ENCODE results near the gene LY9.
"Not testable (repeated sequence)": the region's sequence is repeated elsewhere in the genome, so short reads cannot be mapped to it uniquely, and the experiment has no call there.

The LY9 gene

DNA sequence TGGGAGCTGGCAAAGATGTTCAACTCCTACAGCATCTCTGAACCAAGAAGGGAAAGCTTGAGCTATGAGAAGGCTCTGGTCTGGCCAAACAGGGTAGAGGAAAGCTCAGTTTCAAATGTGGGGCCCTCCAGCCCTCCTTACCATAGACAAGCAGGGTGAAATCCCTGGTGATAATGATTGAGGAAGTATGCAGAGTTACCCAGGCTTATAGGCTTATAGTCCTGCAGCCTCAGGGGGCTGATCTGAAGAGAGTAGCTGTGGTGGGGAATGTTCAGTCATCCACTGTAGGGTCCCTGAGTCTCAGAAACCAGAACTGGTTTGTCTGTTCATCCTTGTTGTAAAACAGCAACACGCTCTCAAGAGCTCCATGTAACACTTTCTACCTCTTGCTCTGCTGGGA is 19.8 kb upstream of the LY9 start:
- no peak for FAIRE-seq

DNA sequence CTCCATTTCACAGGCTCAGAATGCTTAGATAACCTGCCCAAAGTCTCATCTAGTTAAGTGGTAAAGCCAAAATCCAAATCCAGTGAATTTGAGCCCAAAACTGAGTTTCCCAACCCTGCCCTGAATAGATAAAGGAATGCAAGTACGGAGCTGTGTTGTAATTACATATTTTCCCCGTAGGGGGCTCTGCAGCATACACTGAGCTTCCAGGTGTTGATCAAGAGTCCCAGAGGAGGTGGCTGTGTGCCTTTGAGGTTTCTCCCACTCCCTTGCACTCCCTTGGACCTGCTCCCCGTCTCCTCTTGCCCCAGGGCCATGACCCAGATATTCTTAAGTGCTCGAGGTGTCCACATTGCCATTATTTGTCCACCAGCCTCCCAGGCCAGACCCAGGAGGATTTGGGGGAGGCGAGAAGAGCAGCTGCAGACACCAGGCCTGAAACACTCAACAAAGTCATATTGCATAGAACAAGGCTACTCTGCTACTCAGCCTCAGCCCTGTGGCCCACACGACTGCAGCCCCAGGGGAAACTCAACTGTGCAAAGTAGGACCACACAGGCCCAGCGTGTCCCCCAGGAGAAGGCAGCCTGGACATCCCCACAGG is 18.4 kb upstream of the LY9 start:
- no peak for FAIRE-seq

DNA sequence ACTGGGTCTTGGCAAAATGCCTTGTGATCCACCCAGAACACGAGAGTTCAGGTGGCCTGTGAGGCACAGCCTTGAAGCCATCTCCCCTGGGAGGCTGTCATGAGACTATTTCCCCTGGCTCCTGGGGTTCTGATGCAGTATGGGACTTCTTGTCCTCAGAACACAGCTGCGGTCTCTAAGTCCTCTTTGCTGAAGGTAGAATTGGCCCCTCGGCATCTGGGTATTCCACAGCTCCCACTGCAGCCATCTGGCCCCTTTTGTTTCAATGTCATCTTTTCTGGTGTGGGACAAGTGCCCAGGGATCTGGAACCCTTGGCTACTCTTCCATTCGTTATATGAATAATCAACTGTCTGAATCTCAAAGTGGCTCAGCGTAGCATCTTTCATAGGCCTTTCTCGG is 17.0 kb upstream of the LY9 start:
- FAIRE-seq = no peak

DNA sequence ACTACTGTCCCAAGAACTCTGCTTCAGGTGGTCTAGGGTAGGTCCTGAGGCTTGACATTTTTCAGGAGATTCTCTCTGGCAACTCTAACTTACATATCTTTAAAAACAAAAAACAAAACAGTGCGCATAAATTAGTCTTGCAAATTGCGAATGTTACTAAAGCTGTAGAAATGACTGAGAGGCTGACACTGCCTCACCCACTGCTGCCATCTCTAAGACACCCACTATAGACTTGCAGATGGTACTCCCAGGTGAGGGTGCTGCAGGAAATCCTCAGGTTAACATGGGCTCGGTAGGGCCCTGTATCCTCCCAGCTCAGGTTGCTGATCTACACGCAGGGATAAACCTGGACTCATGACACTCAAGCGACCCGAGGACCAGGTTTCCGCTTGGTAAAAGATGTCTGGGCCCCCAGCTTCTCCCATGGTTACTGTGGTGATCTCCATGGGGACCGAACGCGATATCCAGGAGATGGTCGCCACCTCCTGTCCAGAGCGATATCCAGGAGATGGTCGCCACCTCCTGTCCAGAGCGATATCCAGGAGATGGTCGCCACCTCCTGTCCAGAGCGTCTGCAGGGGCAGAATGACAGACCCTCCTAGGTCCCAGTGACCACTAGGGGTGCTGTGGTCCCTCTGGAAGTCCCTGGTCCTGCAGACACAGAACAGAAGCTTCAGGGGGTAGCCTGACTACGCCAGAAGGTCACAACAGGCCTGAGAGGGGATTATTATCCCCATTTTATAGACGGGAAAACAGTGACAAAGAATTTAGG is 16.2 kb upstream of the LY9 start:
- no peak for FAIRE-seq

DNA sequence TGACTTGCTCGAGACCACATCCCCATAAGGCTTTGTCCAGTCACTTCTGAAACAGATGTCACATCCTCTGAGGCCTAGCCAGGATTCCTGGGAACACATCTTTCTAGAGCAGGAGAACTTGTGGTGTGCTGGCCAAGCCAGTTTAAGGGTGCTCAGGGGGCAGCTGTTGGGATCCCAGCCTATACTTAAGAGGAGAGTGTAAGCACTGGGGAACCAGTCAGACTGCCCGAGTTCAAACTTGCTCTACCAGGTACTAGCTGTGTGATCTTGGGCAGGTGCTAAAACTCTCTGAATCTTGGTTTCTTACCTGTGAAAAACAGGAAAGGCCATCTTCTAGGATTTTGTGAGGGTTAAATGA is 15.6 kb upstream of the LY9 start:
- FAIRE-seq = no peak

DNA sequence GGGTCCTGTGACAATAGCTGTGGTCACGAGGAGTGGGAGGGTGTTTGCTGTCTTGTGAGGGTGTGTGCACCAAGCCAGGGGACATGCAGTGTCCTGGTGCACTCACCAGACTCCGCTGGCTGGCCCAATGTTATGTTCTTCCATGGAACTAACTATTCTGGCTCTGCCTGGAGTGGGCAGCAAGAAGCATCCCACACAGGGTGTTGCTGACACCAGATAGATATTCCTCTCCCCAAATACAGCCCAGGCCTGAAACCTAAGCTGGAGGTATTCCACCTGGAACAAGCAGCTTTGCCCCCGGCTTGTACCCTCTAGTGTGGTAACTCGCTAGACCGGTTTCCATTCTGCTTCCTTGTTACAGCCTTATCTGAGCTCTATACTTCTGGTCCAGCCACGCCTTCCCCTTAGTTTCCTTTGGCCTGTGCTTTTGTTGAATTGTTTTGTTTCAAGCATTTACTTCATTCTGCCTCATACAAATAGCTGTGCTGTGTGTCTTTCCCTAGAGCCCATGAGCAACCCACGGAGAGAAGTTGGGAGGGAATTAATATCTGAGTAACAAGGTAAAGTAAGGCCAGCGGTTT is 14.7 kb upstream of the LY9 start:
- no peak for FAIRE-seq

DNA sequence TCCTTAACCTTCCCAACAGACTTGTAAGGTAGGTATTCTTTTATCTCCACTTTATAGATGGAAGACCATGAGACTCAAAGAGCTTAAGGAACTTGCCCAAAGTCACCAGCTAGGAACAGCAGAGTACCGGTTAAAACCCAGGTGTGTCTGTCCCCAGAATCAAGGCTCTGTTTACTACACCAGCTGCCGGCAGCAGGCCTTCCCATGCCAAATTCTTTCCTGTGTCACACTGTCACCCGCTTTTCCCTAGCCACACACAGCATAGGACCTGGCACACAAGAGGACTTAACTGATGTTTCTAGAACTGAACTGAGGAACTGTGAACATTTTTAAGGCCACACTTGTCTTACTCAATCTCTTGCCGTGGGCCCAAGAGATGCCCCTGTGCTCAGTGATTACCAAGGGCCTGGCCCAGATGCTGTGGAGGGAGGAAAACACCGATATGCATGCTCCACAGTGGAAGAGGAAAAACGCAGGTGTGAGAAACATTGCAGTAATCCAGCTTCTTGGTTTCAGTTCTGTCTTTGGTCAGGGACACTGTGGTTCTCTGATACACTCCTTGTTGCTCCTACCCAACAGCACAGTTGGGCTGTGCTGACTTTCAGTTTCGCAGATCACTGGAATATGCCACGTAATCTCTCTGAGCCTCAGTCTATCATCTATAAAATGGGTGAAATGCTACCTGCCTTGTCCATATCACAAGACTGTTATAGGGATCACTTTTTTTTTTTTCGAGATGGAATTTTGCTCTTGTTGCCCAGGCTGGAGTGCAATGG is 13.9 kb upstream of the LY9 start:
- FAIRE-seq = no peak

DNA sequence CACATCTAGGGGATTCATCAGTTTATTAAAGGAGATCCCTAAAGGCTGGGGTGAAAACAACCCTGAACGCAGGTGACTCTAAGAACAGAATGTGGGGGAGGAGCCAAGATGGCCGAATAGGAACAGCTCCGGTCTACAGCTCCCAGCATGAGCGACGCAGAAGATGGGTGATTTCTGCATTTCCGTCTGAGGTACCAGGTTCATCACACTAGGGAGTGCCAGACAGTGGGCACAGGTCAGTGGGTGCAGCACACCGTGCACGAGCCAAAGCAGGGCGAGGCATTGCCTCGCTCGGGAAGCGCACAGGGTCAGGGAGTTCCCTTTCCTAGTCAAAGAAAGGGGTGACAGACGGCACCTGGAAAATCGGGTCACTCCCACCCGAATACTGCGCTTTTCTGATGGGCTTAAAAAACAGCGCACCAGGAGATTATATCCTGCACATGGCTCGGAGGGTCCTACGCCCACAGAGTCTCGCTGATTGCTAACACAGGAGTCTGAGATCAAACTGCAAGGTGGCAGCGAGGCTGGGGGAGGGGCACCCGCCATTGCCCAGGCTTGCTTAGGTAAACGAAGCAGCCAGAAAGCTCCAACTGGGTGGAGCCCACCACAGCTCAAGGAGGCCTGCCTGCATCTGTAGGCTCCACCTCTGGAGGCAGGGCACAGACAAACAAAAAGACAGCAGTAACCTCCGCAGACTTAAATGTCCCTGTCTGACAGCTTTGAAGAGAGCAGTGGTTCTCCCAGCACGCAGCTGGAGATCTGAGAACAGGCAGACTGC is 12.8 kb upstream of the LY9 start:
- FAIRE-seq = not testable (repeated sequence)

DNA sequence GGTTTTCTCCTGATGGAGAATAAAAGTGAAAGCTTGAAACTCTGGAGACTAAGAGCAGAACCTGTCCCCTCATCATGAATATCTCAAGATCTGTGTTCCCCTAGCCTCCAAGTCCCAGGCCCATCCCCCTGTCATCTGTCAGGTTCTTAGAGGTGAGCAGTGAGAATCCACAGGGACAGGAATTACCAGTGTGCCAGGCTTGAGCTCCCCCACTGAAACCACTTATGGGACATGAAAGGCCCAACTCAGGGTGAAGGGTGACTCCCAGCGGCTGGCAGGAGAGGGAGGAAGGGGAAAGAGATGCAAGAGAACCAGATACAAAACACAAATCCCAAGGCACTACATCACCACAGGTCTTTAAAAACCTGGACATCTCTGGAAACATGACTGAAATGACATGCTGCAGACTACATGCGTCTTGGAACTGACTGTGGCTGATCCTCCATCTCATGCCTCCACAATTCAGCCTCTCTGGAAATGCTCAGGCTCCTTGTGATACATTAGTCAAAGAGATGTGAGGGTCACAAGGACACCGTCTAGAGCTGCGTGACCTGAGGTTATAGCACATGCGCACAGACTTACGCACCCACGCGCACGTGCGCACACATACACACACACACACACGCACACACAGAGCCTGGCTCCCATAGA is 6.8 kb upstream of the LY9 start:
- FAIRE-seq = no peak

DNA sequence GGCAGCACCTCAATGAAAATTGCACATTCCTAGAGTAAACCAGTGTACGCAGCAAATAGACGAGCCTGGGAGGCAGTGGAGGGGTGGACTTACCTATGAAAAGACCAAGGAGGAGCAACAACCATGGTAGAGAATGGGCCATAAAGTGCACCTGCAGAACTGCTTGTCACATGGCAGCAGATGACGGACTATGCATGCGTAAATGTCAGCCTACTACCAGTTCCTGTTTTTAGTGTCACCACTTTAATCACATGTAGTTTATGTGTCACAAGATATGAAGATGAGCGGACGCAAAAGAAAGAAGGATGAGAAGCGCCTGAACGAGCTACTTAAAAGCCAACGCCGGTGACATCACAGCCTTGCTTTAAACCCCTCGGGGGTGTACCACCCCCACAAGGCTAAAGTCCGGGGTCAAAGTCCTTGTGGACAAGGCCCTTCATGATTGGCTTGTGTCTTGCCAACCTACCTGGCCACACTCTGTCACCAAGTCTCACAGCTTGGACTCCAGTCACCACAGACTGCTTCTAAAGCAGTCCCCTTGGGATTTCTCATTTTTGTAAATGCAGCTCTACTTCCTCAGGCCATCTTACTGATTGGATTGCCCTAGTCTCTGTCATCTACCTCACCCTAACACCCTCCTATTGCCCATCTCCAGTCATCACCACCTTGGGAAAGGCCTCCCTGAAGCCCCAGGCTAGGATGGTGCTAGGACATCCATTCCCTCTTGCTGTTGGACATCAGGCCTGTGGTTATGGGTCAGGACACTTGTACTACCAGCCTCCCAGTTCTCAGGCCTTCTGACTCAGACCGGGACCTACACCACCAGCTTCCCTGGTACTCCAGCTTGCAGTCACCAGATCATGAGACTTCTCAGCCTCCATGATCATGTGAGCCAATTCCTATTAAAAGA is 6.0 kb upstream of the LY9 start:
- no peak for FAIRE-seq

DNA sequence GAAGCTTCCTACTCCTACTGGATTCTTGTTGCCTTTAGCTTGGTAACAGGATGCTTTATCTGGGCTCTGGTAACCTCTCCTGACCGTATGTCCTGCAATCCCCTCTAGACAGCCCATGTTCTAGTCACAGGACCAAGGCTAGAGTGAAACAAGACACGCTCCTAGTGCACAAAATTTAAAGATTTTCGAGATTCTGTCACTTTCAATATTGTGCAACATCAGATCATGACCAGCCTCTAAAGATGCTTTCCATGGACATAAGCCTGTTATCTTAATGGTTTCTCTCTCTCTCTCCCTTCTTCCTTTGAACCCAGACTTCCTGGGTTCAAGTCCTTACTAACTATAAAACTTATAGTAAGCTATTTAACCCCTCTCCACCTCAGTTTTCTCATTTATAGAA is 1.6 kb upstream of the LY9 start:
- no peak for FAIRE-seq

DNA sequence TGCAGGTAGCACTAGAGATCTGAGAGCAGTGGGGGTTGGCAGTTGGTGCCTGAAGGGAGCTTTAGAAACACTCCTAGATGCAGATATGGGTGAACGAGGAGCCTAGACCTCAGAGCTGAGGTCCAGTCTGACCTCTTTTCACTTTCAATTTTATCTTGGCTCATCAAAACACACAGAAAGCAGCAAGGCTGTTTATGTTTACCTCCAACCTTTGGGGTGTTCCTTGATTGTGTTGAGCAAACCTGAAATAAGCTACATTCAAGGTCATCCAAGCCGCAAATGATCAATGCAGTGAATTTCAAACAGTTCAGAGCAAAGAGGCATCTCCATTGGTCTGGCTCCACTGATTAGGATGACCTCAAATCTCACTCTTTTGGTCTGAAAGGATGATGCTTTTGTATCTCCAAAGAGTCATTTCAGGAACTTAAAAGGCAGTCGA is 1.3 kb downstream of the LY9 start:
- FAIRE-seq = no peak

DNA sequence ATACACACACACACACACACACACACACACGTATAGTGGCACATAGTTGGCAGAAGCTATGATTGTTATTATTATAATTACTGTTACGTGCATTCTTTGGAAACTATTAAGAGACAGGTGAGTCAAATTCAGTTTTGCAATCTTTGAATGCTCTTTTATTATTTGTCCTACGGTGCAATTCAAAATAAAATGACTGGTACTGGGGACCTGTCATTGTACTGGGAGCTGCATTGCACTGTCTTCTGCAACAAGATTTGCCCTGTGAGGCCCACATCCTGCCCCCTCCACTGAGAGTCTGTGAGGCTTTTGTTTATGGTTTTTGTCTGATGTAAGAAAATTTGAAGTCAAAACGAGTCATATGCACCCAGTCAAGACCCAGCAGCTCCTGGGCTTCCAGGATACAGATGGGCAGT is 1.9 kb downstream of the LY9 start:
- no peak for FAIRE-seq

DNA sequence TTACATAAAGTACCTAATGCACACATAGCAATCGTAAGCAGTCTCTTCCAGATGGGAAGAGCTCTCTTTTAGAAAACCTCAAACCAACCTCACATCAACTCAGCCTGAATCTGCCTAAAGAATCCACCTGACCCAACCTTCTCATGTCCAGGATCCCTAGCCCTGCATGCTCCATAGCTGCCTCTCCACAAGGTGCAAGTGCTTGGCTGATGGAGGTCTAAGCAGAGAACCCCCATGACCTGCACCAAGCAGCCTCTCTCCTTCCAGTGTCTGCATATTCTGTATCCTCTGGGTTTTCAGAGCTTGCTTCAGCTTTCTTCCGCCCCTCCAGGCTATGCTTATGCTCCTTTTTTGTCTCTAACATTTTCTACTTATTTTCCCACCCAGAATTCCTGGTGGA is 2.5 kb downstream of the LY9 start:
- no peak for FAIRE-seq

DNA sequence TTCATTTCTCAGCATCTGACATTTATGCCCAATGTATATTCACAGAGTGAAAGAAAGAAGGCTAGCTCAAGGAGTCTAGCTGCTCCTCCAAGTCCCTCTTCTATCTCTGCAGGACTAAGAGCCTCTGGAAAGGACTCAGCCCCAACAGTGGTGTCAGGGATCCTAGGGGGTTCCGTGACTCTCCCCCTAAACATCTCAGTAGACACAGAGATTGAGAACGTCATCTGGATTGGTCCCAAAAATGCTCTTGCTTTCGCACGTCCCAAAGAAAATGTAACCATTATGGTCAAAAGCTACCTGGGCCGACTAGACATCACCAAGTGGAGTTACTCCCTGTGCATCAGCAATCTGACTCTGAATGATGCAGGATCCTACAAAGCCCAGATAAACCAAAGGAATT is 3.7 kb downstream of the LY9 start:
- FAIRE-seq = no peak

DNA sequence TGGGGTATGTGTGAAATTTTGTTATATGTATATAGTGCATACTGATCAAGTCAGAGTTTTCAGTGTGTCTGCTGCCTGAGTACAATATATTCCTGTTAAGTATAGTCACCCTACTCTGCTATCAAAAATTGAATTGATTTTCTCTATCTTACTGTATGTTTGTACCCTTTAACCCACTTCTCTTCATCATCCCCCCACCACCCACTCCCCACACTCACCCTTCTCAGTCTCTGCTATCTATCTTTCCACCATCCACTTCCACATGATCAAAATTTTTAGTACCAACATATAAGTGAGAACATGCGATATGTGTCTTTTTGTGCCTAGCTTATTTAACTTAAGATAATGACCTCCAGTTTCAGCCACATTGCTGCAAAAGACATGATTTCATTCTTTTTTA is 4.2 kb downstream of the LY9 start:
- FAIRE-seq = no peak

DNA sequence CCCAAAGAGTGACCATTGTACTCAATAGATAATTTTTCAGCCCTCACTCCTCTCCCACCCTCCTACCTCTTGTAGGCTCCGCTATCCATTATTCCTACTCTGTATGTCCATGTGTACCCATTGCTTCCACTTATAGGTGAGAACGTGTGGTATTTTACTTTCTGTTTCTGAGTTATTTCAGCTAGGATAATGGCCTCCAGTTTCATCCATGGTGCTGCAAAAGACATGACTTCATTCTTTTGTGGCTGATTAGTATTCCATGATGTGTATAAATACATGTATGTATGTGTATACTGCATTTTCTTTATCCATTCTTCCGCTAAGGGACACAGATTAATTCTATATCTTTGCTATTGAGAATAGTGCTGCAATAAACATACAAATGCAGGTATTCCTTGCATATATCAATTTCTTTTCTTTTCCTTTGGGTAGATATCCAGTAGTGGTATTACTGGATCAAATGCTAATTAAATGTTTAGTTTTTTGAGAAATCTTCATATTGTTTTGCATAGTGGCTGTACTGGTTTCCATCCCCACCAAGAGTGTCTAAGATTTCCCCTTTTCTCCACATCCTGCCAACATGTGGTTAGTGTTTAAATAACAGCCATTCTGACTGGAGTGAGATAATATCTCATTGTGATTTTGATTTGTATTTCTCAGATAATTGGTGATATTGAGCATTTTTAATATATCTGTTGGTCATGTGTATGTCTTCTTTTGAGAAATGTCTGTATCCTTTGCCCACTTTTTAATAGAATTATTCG is 4.9 kb downstream of the LY9 start:
- no peak for FAIRE-seq

DNA sequence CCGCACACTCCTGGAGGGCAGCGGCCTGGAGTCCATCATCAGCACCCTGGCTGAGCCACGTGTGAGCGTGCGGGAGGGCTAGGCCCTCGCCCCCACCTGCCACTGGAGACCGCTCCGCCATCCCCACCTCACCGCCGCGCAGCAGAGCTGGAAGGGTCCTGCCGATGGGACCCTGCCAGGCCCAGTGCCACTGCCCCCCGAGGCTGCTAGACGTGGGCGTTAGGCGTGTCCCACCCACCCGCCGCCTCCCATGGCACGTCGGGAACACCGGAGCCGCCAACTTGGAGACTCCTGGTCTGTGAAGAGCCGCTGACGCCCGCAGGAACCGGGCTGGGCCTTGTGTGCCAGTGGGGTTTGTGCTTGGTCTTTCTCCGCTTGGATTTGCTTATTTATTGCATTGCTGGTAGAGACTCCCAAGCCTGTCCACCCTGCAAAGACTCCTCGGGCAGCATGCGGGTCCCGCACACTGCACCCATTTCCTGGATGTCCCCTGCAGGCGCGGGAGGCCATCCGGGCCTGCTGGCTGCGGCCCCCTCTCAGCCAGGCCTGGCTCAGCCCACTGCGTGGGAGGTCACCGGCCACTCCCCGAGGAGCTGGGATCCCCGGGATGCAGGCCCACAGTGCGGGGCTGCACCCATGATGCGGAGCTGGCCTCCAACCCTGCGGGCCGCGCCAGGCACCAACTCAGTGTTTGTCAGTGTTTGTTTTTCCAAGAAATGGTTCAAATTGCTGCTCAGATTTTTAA is 6.0 kb downstream of the LY9 start:
- FAIRE-seq = no peak

DNA sequence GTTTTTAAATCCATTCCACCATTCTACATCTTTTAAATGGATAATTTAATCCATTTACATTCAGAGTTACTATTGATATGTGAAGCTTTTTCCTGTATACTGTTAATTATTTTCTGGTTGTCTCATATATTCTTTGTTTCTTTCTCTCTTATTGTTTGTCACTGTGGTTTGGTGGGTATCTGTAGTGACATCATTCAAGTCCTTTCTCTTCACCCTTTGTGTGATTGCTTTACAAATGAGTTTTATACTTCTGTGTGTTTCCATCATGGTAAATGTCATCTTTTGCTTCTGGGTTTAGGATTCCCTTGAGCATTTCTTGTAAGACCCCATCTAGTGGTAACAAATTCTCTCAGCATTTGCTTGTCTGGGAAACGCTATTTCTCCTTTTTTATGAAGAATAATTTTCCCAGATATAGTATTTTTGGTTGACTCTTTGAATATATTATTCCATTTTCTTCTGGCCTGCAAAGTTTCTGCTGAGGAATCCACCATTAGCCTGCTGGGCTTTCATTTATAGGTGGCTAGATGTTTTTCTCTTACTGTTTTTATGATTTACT is 10.2 kb downstream of the LY9 start:
- FAIRE-seq = no peak
